Stimulated activated CD4-positive, alpha-beta T cell treated with anti-CD3 and anti-CD28 coated beads, Interleukin-1b, Interleukin-23, amount 100 ng/mL, for 48 hours (primary cell): ENCODE data around the gene ALDH1A1.
"Not testable (repeated sequence)": the region's sequence is repeated elsewhere in the genome, so short reads cannot be mapped to it uniquely, and the experiment has no call there.

Experiments
- DNase-seq: peaks from one replicate; pipeline ENCODE4 v3.0.0-alpha.2; 2020

ALDH1A1 gene

GRCh38 chr9:72891043-72891442 lies 61.8 kb downstream of the ALDH1A1 start:
- DNase-seq = no peak

- DNase-seq = no peak
Measured at GRCh38 chr9:72888943-72889342, 63.9 kb downstream of the ALDH1A1 start.

- no peak for DNase-seq
Measured at GRCh38 chr9:72888067-72888466, 64.8 kb downstream of the ALDH1A1 start.

GRCh38 chr9:72886386-72886785 lies 66.5 kb downstream of the ALDH1A1 start:
- no peak for DNase-seq

- DNase-seq = no peak
Measured at GRCh38 chr9:72884508-72884907, 68.3 kb downstream of the ALDH1A1 start.

GRCh38 chr9:72883875-72884274 lies 69.0 kb downstream of the ALDH1A1 start:
- no peak for DNase-seq

GRCh38 chr9:72882117-72882775 lies 70.6 kb downstream of the ALDH1A1 start:
- DNase-seq = no peak

- DNase-seq = no peak
Measured at GRCh38 chr9:72880821-72881220, 72.0 kb downstream of the ALDH1A1 start.

GRCh38 chr9:72875221-72875620 lies 77.6 kb downstream of the ALDH1A1 start:
- DNase-seq = no peak

GRCh38 chr9:72874344-72874743 lies 78.5 kb downstream of the ALDH1A1 start:
- no peak for DNase-seq

GRCh38 chr9:72873456-72873855 lies 79.4 kb downstream of the ALDH1A1 start:
- no peak for DNase-seq

- DNase-seq = no peak
Measured at GRCh38 chr9:72872718-72873117, 80.1 kb downstream of the ALDH1A1 start.

- no peak for DNase-seq
Measured at GRCh38 chr9:72871685-72872084, 81.2 kb downstream of the ALDH1A1 start.

- DNase-seq = no peak
Measured at GRCh38 chr9:72864327-72864726, 88.5 kb downstream of the ALDH1A1 start.

- DNase-seq = no peak
Measured at GRCh38 chr9:72863456-72864094, 89.3 kb downstream of the ALDH1A1 start.

GRCh38 chr9:72862788-72863187 lies 90.1 kb downstream of the ALDH1A1 start:
- not testable (repeated sequence) for DNase-seq

- DNase-seq = no peak
Measured at GRCh38 chr9:72858089-72858912, 94.6 kb downstream of the ALDH1A1 start.

GRCh38 chr9:72857624-72857996 lies 95.2 kb downstream of the ALDH1A1 start:
- DNase-seq = no peak

GRCh38 chr9:72856972-72857623 lies 95.8 kb downstream of the ALDH1A1 start:
- no peak for DNase-seq

- DNase-seq = no peak
Measured at GRCh38 chr9:72855890-72856523, 96.8 kb downstream of the ALDH1A1 start.

- DNase-seq = no peak
Measured at GRCh38 chr9:72855321-72855720, 97.5 kb downstream of the ALDH1A1 start.
